ENCODE measurements around the gene UGT1A9.

The UGT1A9 gene

GRCh38 chr2:233764264-233764663, 92.6 kb downstream of the UGT1A9 start:
- H3K27ac ChIP-seq (replicated peaks): no peak overlapping the region
- no peak for TF ChIP-seq GABPA (IDR thresholded peaks at IDR 0.05; ENCODE audit: low read depth)
- TF ChIP-seq CTCF (IDR thresholded peaks at IDR 0.05; ENCODE audit: insufficient read depth, low read length): no peak
- TF ChIP-seq, protein P1, sequence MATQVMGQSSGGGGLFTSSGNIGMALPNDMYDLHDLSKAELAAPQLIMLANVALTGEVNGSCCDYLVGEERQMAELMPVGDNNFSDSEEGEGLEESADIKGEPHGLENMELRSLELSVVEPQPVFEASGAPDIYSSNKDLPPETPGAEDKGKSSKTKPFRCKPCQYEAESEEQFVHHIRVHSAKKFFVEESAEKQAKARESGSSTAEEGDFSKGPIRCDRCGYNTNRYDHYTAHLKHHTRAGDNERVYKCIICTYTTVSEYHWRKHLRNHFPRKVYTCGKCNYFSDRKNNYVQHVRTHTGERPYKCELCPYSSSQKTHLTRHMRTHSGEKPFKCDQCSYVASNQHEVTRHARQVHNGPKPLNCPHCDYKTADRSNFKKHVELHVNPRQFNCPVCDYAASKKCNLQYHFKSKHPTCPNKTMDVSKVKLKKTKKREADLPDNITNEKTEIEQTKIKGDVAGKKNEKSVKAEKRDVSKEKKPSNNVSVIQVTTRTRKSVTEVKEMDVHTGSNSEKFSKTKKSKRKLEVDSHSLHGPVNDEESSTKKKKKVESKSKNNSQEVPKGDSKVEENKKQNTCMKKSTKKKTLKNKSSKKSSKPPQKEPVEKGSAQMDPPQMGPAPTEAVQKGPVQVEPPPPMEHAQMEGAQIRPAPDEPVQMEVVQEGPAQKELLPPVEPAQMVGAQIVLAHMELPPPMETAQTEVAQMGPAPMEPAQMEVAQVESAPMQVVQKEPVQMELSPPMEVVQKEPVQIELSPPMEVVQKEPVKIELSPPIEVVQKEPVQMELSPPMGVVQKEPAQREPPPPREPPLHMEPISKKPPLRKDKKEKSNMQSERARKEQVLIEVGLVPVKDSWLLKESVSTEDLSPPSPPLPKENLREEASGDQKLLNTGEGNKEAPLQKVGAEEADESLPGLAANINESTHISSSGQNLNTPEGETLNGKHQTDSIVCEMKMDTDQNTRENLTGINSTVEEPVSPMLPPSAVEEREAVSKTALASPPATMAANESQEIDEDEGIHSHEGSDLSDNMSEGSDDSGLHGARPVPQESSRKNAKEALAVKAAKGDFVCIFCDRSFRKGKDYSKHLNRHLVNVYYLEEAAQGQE (IDR thresholded peaks at IDR 0.05; ENCODE audit: insufficient replicate concordance, low read depth): no peak
- no peak for TF ChIP-seq POLR2AphosphoS5 (IDR thresholded peaks at IDR 0.05; ENCODE audit: low read depth)
- TF ChIP-seq SPI1 (IDR thresholded peaks at IDR 0.05; ENCODE audit: borderline replicate concordance, low read depth): no peak
- DNase-seq (ENCODE audit: low read depth in 1 of 2, low spot score in 1 of 2): no peak
- H3K4me3 ChIP-seq (replicated peaks; ENCODE audit: insufficient read depth, low read length): no peak overlapping the region
- H3K27me3 ChIP-seq (ENCODE audit: insufficient read depth, poor library complexity, severe bottlenecking): no peaks in the 10 kb centered on the region

DNA sequence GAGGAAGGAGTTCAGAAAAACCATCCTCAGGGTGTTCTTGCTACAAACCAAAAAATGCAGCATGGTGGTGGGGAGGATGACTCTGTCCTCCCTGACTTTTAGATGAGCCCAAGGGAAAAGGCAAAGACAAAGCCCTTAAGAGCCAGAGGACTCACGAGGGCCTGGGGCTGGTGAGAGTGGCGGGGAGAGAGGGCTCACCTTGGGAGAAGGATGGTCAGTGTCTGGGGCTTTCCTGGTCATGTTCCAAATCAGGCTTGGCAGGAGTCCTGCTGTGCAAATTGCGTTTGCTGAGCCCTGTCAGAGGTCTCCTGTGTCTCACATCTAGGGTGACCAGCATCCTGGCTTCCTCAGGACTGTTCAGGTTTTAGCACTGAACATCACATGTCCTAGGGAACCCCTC, 93.1 kb downstream of the UGT1A9 start:
- H3K4me3 ChIP-seq (replicated peaks; ENCODE audit: insufficient read depth, low read length): no peak overlapping the region
- no peak overlapping the region for H3K27ac ChIP-seq (replicated peaks)
- TF ChIP-seq POLR2AphosphoS5 (IDR thresholded peaks at IDR 0.05; ENCODE audit: low read depth) (no peak), SPI1 (IDR thresholded peaks at IDR 0.05; ENCODE audit: borderline replicate concordance, low read depth) (no peak), CTCF (IDR thresholded peaks at IDR 0.05; ENCODE audit: insufficient read depth, low read length) (no peak)
- H3K27me3 ChIP-seq (ENCODE audit: insufficient read depth, poor library complexity, severe bottlenecking): no peaks in the 10 kb centered on the region
- DNase-seq (ENCODE audit: low read depth in 1 of 2, low spot score in 1 of 2): no peak

GRCh38 chr2:233766416-233766815, 94.7 kb downstream of the UGT1A9 start:
- DNase-seq (ENCODE audit: low read depth in 1 of 2, low spot score in 1 of 2): no peak
- TF ChIP-seq, protein P1 (IDR thresholded peaks at IDR 0.05; ENCODE audit: insufficient replicate concordance, low read depth): no peak
- no peak for TF ChIP-seq POLR2AphosphoS5 (IDR thresholded peaks at IDR 0.05; ENCODE audit: low read depth)
- no peak for TF ChIP-seq CTCF (IDR thresholded peaks at IDR 0.05; ENCODE audit: insufficient read depth, low read length)
- TF ChIP-seq SPI1 (IDR thresholded peaks at IDR 0.05; ENCODE audit: borderline replicate concordance, low read depth): no peak
- TF ChIP-seq GABPA (IDR thresholded peaks at IDR 0.05; ENCODE audit: low read depth): no peak
- H3K4me3 ChIP-seq (replicated peaks; ENCODE audit: insufficient read depth, low read length): no peak overlapping the region
- no peaks in the 10 kb centered on the region for H3K27me3 ChIP-seq (ENCODE audit: insufficient read depth, poor library complexity, severe bottlenecking)
- no peak overlapping the region for H3K27ac ChIP-seq (replicated peaks)

- Histone ChIP-seq H3K4me3 (replicated peaks; ENCODE audit: insufficient read depth, low read length) (no peak overlapping the region), H3K27ac (replicated peaks) (no peak overlapping the region), H3K27me3 (ENCODE audit: insufficient read depth, poor library complexity, severe bottlenecking) (no peaks in the 10 kb centered on the region)
- TF ChIP-seq POLR2AphosphoS5 (IDR thresholded peaks at IDR 0.05; ENCODE audit: low read depth) (no peak), GABPA (IDR thresholded peaks at IDR 0.05; ENCODE audit: low read depth) (no peak), SPI1 (IDR thresholded peaks at IDR 0.05; ENCODE audit: borderline replicate concordance, low read depth) (no peak), CTCF (IDR thresholded peaks at IDR 0.05; ENCODE audit: insufficient read depth, low read length) (no peak)
- TF ChIP-seq, protein P1 (IDR thresholded peaks at IDR 0.05; ENCODE audit: insufficient replicate concordance, low read depth): no peak
- no peak for DNase-seq (ENCODE audit: low read depth in 1 of 2, low spot score in 1 of 2)
Observed at GRCh38 chr2:233768076-233768475, 96.4 kb downstream of the UGT1A9 start.
